CD4-positive, alpha-beta T cell (primary cell): ENCODE measurements around the gene RPS6KA2. TPM values are rescaled to one million over a fixed set of nuclear protein-coding genes. Genes with fewer than 3 reads are reported as not detected.

Experiments used
- ATAC-seq: fragments of 200-7000 bp; cut with Tn5 transposase; one replicate; pipeline ENCODE4 v1.10.0; 2022; ENCODE audit warnings: mild to moderate bottlenecking; ENCODE audit not compliant: poor library complexity
- CTCF ChIA-PET: fragments of 350-600 bp; sonication (Branson Sonifier 250); formaldehyde crosslinking; loops from one replicate; lab custom pipeline; 2021; ENCODE audit warnings: antibody characterized with exemption, inconsistent platforms; lab: Charles Lee
- POLR2A ChIA-PET: fragments of 350-600 bp; sonication (Branson Sonifier 250); formaldehyde crosslinking; loops from one replicate; lab custom pipeline; 2021; ENCODE audit warnings: antibody characterized with exemption, inconsistent platforms; lab: Charles Lee
- DNase-seq, 14 experiments: peaks; one replicate each; pipeline ENCODE4 v3.0.0-alpha.2; 2013 to 2020; ENCODE audit warnings: mixed read lengths in 2 of 14
- H3K27ac ChIP-seq, 2 donors: one replicate each; pipeline versions ENCODE4 v1.5.1 to v1.7.0; 2013; ENCODE audit warnings: low read length in 2 of 2, low read depth in 1 of 2, mild to moderate bottlenecking in 1 of 2
- H3K27me3 ChIP-seq, 2 experiments: 1 replicate in 1 of 2; 2 replicates in 1 of 2; pipeline versions ENCODE4 v1.6.1 to v1.7.0; 2013; ENCODE audit warnings: low read length in 2 of 2, control low read depth in 1 of 2, mild to moderate bottlenecking in 1 of 2, moderate library complexity in 1 of 2; ENCODE audit not compliant: insufficient read depth in 2 of 2, control insufficient read depth in 1 of 2
- H3K36me3 ChIP-seq: one replicate; pipeline ENCODE4 v1.6.1; 2013; ENCODE audit warnings: low read length, control low read depth; ENCODE audit not compliant: insufficient read depth
- H3K4me1 ChIP-seq: one replicate; pipeline ENCODE4 v1.6.1; 2013; ENCODE audit warnings: low read length, control low read depth; ENCODE audit not compliant: insufficient read depth
- H3K4me3 ChIP-seq: one replicate; pipeline ENCODE4 v1.5.1; 2013; ENCODE audit warnings: mild to moderate bottlenecking, low read length, moderate library complexity
- H3K9me3 ChIP-seq, 2 experiments: 1 replicate in 1 of 2; 2 replicates in 1 of 2; pipeline versions ENCODE4 v1.6.1 to v1.7.0; 2013; ENCODE audit warnings: low read length in 2 of 2, mild to moderate bottlenecking in 2 of 2, control low read depth in 1 of 2, moderate library complexity in 1 of 2; ENCODE audit not compliant: control insufficient read depth in 1 of 2, insufficient read depth in 1 of 2
- H3K27ac Mint-ChIP-seq: one replicate; pipeline ENCODE4 v1.8.0; 2020; ENCODE audit warnings: mixed read lengths
- H3K27me3 Mint-ChIP-seq: one replicate; pipeline ENCODE4 v1.8.0; 2021; ENCODE audit warnings: mixed read lengths
- H3K36me3 Mint-ChIP-seq: one replicate; pipeline ENCODE4 v1.8.0; 2021; ENCODE audit warnings: low read depth, mixed read lengths
- H3K4me1 Mint-ChIP-seq: one replicate; pipeline ENCODE4 v1.8.0; 2021; ENCODE audit warnings: low read depth, mixed read lengths
- H3K4me3 Mint-ChIP-seq: one replicate; pipeline ENCODE4 v1.8.0; 2020; ENCODE audit warnings: mild to moderate bottlenecking, mixed read lengths
- H3K9me3 Mint-ChIP-seq: one replicate; pipeline ENCODE4 v1.8.0; 2020; ENCODE audit warnings: mixed read lengths
- CTCF ChIP-seq: fragments of 200-600 bp; IDR thresholded peaks from one replicate; pipeline ENCODE4 v1.8.0; 2022; ENCODE audit warnings: antibody characterized with exemption, mild to moderate bottlenecking
- intact Hi-C, 2 experiments: fragments of 100-400 bp; cut with DNase I in 1 of 2; cut with micrococcal nuclease in 1 of 2; formaldehyde crosslinking; loops; one replicate each; pipeline versions ENCODE4 v1.15.1 to v1.9.0; 2023 to 2025; cut with DNase I, micrococcal nuclease
- total RNA-seq, 174 experiments: library from RNA in 2 of 174; stranded (reverse) in 2 of 174; gene quantifications; one replicate each; pipeline ENCODE4 v1.2.3 and lab custom pipeline; 2021 to 2026

The RPS6KA2 gene
- total RNA-seq, 2 experiments from 2014 or later: 5.6 to 6.2 TPM

- intact Hi-C loops: no loop called here
- no peak for TF ChIP-seq CTCF
- ChIA-PET CTCF (no interaction called here), POLR2A (no interaction called here)
- Histone ChIP-seq H3K4me1 (no peaks in the 10 kb centered on the region), H3K9me3 (no peaks in the 10 kb centered on the region), H3K36me3 (no peaks in the 10 kb centered on the region), H3K27me3 (no peaks in the 10 kb centered on the region), H3K4me3 (no peak overlapping the region), H3K27ac (no peak overlapping the region)
- no peaks in the 10 kb centered on the region for H3K9me3 Mint-ChIP-seq
- no peak for ATAC-seq
- H3K4me3 Mint-ChIP-seq: no peak overlapping the region
- no peaks in the 10 kb centered on the region for H3K4me1 Mint-ChIP-seq
- no peaks in the 10 kb centered on the region for H3K36me3 Mint-ChIP-seq
- no peak for DNase-seq
- no peaks in the 10 kb centered on the region for H3K27me3 Mint-ChIP-seq
- no peak overlapping the region for H3K27ac Mint-ChIP-seq
Measured at GRCh38 chr6:166605752-166606151, 21.3 kb downstream of the RPS6KA2 start.

- Histone ChIP-seq H3K4me3 (no peak overlapping the region), H3K27me3 (no peaks in the 10 kb centered on the region), H3K36me3 (no peaks in the 10 kb centered on the region), H3K27ac (no peak overlapping the region), H3K9me3 (no peaks in the 10 kb centered on the region), H3K4me1 (no peaks in the 10 kb centered on the region)
- H3K4me3 Mint-ChIP-seq: no peak overlapping the region
- H3K9me3 Mint-ChIP-seq: no peaks in the 10 kb centered on the region
- ATAC-seq (no peak), DNase-seq (no peak)
- POLR2A ChIA-PET: no interaction called here
- H3K36me3 Mint-ChIP-seq: no peaks in the 10 kb centered on the region
- intact Hi-C loops: no loop called here
- no peaks in the 10 kb centered on the region for H3K27me3 Mint-ChIP-seq
- TF ChIP-seq CTCF: no peak
- H3K4me1 Mint-ChIP-seq: no peaks in the 10 kb centered on the region
- CTCF ChIA-PET: no interaction called here
- no peak overlapping the region for H3K27ac Mint-ChIP-seq
Measured at GRCh38 chr6:166604911-166605310, 22.1 kb downstream of the RPS6KA2 start.

GRCh38 chr6:166604328-166604727 is 22.7 kb downstream of the RPS6KA2 start:
- H3K36me3 Mint-ChIP-seq: no peaks in the 10 kb centered on the region
- no peaks in the 10 kb centered on the region for H3K9me3 ChIP-seq
- no peak overlapping the region for H3K4me3 Mint-ChIP-seq
- no peaks in the 10 kb centered on the region for H3K27me3 Mint-ChIP-seq
- DNase-seq: no peak
- H3K36me3 ChIP-seq: no peaks in the 10 kb centered on the region
- no peak overlapping the region for H3K27ac ChIP-seq
- H3K4me1 ChIP-seq: no peaks in the 10 kb centered on the region
- no peak for TF ChIP-seq CTCF
- intact Hi-C loops: no loop called here
- ChIA-PET CTCF (no interaction called here), POLR2A (no interaction called here)
- H3K27ac Mint-ChIP-seq: no peak overlapping the region
- no peaks in the 10 kb centered on the region for H3K9me3 Mint-ChIP-seq
- no peaks in the 10 kb centered on the region for H3K27me3 ChIP-seq
- no peak for ATAC-seq
- H3K4me1 Mint-ChIP-seq: no peaks in the 10 kb centered on the region
- H3K4me3 ChIP-seq: no peak overlapping the region
